HG03342 (cell line): ENCODE data around the gene DALRD3.

ENCODE experiments used
- ATAC-seq: cut with Tn5 transposase; IDR thresholded peaks from one replicate; pipeline ENCODE4 v1.9.1; 2021; ENCODE audit warnings: mild to moderate bottlenecking, moderate library complexity; ENCODE audit not compliant: unreplicated experiment

Gene DALRD3

GRCh38 chr3:49006408-49007067 lies 11.8 kb downstream of the DALRD3 start:
- no peak for ATAC-seq

GRCh38 chr3:49005998-49006397 lies 12.4 kb downstream of the DALRD3 start:
- no peak for ATAC-seq

GRCh38 chr3:49005303-49005680 lies 13.1 kb downstream of the DALRD3 start:
- ATAC-seq, result no peak

- no peak for ATAC-seq
These were observed 13.8 kb downstream of the DALRD3 start for GRCh38 chr3:49004352-49005302.

- ATAC-seq, result no peak
These were observed 17.2 kb downstream of the DALRD3 start for GRCh38 chr3:49001155-49001554.

- ATAC-seq, result no peak
These were observed 19.1 kb downstream of the DALRD3 start for GRCh38 chr3:48999085-48999858.

GRCh38 chr3:48997714-48998637 lies 20.4 kb downstream of the DALRD3 start:
- ATAC-seq, result no peak

- ATAC-seq, result no peak
These were observed 21.2 kb downstream of the DALRD3 start for GRCh38 chr3:48997102-48997635.

- ATAC-seq, result no peak
These were observed 21.7 kb downstream of the DALRD3 start for GRCh38 chr3:48996640-48997039.

GRCh38 chr3:48993834-48994233 lies 24.5 kb downstream of the DALRD3 start:
- ATAC-seq, result no peak

GRCh38 chr3:48991851-48992545 lies 26.4 kb downstream of the DALRD3 start:
- ATAC-seq, result no peak

GRCh38 chr3:48990636-48991469 lies 27.5 kb downstream of the DALRD3 start:
- ATAC-seq, result no peak

- ATAC-seq, result peak; percentile 48
These were observed 28.4 kb downstream of the DALRD3 start, which contains the start of gene P4HTM for GRCh38 chr3:48989796-48990635. P4HTM (plus strand) TSS chr3:48990241; CDS start chr3:48990257, 16 bp downstream.

GRCh38 chr3:48989126-48989795 lies 29.1 kb downstream of the DALRD3 start:
- ATAC-seq, result no peak

GRCh38 chr3:48985831-48986376 lies 32.5 kb downstream of the DALRD3 start:
- ATAC-seq, result no peak

GRCh38 chr3:48984663-48985062 lies 33.7 kb downstream of the DALRD3 start:
- no peak for ATAC-seq

GRCh38 chr3:48983096-48983495 lies 35.3 kb downstream of the DALRD3 start:
- ATAC-seq, result no peak
